OCI-LY7 (cell line): Measurements from ENCODE around the gene NOS2.

Experiments used
- CTCF ChIP-seq: fragments of 200-600 bp; sonication (generic); conservative IDR thresholded peaks from 2 replicates; pipeline ENCODE4 v1.5.1; 2014; ENCODE audit warnings: mild to moderate bottlenecking, antibody characterized with exemption, low read length, moderate library complexity, mixed read lengths
- EZH2phosphoT487 ChIP-seq: fragments of 200-600 bp; sonication (generic); IDR thresholded peaks from 2 replicates; pipeline ENCODE4 v1.6.1; 2018; ENCODE audit warnings: low read depth, borderline replicate concordance, mild to moderate bottlenecking, mixed run types, antibody characterized with exemption, low read length, moderate library complexity, mixed read lengths

GRCh38 chr17:27792095-27792494 lies 8.2 kb downstream of the NOS2 start:
- TF ChIP-seq CTCF (no peak), EZH2phosphoT487 (no peak)
